Measurements from ENCODE around the gene PTGDS. TPM values are rescaled to one million over a fixed set of nuclear protein-coding genes. Genes with fewer than 3 reads are reported as not detected.

Gene PTGDS
- total and polyA plus RNA-seq, 2 donors (not counting 1 experiment from before 2014, with no cell fraction given): 0.13 TPM; not detected in 1

DNA sequence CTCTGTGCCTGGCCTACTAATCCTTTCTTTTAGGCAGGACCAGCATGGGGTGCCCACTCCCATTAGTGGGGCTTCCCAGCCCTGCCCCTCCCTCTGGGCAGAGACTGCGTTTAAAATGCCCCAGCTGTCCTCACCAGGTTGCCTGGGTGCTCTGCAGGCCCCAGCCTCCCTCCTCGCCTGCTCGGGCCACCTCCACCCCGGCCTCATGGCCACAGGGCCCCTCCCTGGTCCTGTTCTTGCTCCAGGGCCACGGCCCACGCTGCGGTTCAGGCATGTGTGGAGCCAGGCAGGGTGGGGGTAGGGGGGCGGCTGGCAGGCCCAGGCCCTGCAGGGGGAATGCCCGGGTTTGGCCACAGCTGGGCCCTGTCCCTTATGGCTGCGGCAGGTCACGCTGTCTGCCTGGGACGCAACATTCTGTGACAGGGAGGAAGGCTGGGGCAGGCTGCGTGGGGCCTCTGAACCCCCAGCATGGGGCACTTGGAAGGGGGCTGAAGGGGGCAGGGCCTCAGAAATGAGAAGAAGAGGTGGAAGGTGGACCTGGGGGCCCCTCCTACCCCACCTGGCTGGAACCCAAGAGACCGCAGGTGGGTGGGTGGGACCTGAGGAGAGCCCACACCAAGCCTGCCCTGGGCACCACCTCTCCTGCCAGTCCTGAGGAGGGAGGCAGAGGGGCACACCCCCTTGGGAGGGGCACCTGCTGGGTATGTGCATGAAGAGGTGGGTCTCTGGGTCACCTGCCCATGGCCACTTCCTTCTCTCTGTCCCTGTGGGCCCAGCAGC is 25.6 kb upstream of the PTGDS start, which contains the start of gene LCN12:
Gene LCN12 (plus strand): TSS at position 733 of the 780 bp plus-strand sequence. CDS start 55 bp downstream, outside the sequence.
- H2AFZ ChIP-seq (ENCODE audit: insufficient read depth, low read depth, low read length, poor library complexity, severe bottlenecking): no peak within 1 kb of the TSS
- peaks cover 0 to 2% (median 0%) of the 10 kb centered on the region in 4 experiments for H3K27me3 ChIP-seq (replicated peaks in 1 of 4; ENCODE audit: control extremely low read depth in 1 of 4, control insufficient read depth in 3 of 4, insufficient read depth in 4 of 4, low read length in 3 of 4)
- Mint-ChIP-seq H3K4me3 (no peak within 1 kb of the TSS), H3K9me3 (ENCODE audit: insufficient read depth) (no peaks in the 10 kb centered on the region), H3K27ac (peak within 1 kb of the TSS; percentile 59), H3K4me1 (peaks cover 8% of the 10 kb centered on the region), H3K27me3 (no peaks in the 10 kb centered on the region)
- no peak for TF ChIP-seq EZH2 (IDR thresholded peaks at IDR 0.05; ENCODE audit: borderline replicate concordance, insufficient read depth, low read depth, low read length, poor library complexity, severe bottlenecking)
- no peak for TF ChIP-seq CTCF (IDR thresholded peaks at IDR 0.05)
- DNase-seq: no peak
- no peak within 1 kb of the TSS for H3K27ac ChIP-seq (ENCODE audit: low read length in 2 of 2)
- ATAC-seq (ENCODE audit: low read depth): no peak
- ChIA-PET POLR2A (no interaction called here), CTCF (interaction anchor here (0.5 to 1.0 kb wide), 2 partner anchors 83 to 95 kb away, joined by 5 read pairs; no protein-coding TSS in a partner anchor)
- H3K79me2 ChIP-seq (ENCODE audit: control insufficient read depth, insufficient read depth, low read length): no peaks in the 10 kb centered on the region
- H3K4me3 ChIP-seq (ENCODE audit: control extremely low read depth in 1 of 5, extremely low read depth in 1 of 5, insufficient read depth in 1 of 5, low read depth in 2 of 5, low read length in 4 of 5): no peak within 1 kb of the TSS
- H4K20me1 ChIP-seq (ENCODE audit: control insufficient read depth, insufficient read depth, low read length, poor library complexity, severe bottlenecking): no peaks in the 10 kb centered on the region
- intact Hi-C loops (cut with micrococcal nuclease): no loop called here
- no peak within 1 kb of the TSS for H3K9ac ChIP-seq (ENCODE audit: low read length)
- peaks cover 10 to 11% of the 10 kb centered on the region in 2 donors for H3K4me1 ChIP-seq (ENCODE audit: control insufficient read depth in 2 of 2, insufficient read depth in 2 of 2, low read length in 2 of 2)
- no peak within 1 kb of the TSS for H3K4me2 ChIP-seq (replicated peaks; ENCODE audit: low read depth, low read length, poor library complexity, severe bottlenecking)
- 93% methylated on average over 12 of the region's 14 CpGs for WGBS (ENCODE audit: insufficient coverage)
- H3K9me3 ChIP-seq (ENCODE audit: control extremely low read depth in 1 of 3, control insufficient read depth in 2 of 3, insufficient read depth in 1 of 3, low read length in 2 of 3): no peaks in the 10 kb centered on the region
- H3K36me3 ChIP-seq (replicated peaks in 1 of 2; ENCODE audit: control extremely low read depth in 1 of 2, control insufficient read depth in 1 of 2, extremely low read depth in 1 of 2, insufficient read depth in 2 of 2, low read length in 1 of 2): no peaks in the 10 kb centered on the region

DNA sequence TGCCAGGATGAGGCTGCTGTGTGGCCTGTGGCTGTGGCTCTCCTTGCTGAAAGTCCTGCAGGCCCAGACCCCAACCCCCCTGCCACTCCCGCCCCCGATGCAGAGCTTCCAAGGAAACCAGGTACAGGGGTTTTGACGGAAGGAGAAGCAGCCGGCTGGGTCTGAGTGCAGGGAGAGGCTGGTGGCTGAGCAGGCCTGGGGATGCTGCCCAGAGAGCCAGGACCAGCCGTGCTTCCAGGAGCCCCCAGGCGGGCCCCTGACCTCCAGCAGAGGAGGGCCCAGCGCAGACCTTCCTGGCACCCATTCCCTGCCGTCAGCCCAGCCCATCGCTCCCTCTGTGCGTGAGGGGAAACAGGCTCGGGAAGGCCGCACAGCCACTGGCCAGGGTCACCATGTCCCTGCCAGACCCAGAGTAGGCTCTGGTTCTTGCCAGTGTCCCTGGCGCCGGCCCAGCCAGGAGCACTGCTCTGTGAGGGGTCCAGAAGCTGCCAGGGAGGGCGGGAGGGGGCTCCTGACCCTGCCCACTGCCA is 24.9 kb upstream of the PTGDS start:
- Histone ChIP-seq H2AFZ (ENCODE audit: insufficient read depth, low read depth, low read length, poor library complexity, severe bottlenecking) (no peak overlapping the region), H3K36me3 (replicated peaks in 1 of 2; ENCODE audit: control extremely low read depth in 1 of 2, control insufficient read depth in 1 of 2, extremely low read depth in 1 of 2, insufficient read depth in 2 of 2, low read length in 1 of 2) (no peaks in the 10 kb centered on the region), H3K4me1 (ENCODE audit: control insufficient read depth in 2 of 2, insufficient read depth in 2 of 2, low read length in 2 of 2) (peaks cover 10 to 11% of the 10 kb centered on the region in 2 donors), H3K4me2 (replicated peaks; ENCODE audit: low read depth, low read length, poor library complexity, severe bottlenecking) (no peak overlapping the region), H3K9me3 (ENCODE audit: control extremely low read depth in 1 of 3, control insufficient read depth in 2 of 3, insufficient read depth in 1 of 3, low read length in 2 of 3) (no peaks in the 10 kb centered on the region), H3K79me2 (ENCODE audit: control insufficient read depth, insufficient read depth, low read length) (no peaks in the 10 kb centered on the region), H3K27ac (ENCODE audit: low read length in 2 of 2) (no peak overlapping the region), H4K20me1 (ENCODE audit: control insufficient read depth, insufficient read depth, low read length, poor library complexity, severe bottlenecking) (no peaks in the 10 kb centered on the region), H3K9ac (ENCODE audit: low read length) (no peak overlapping the region), H3K4me3 (ENCODE audit: control extremely low read depth in 1 of 5, extremely low read depth in 1 of 5, insufficient read depth in 1 of 5, low read depth in 2 of 5, low read length in 4 of 5) (no peak overlapping the region), H3K27me3 (replicated peaks in 1 of 4; ENCODE audit: control extremely low read depth in 1 of 4, control insufficient read depth in 3 of 4, insufficient read depth in 4 of 4, low read length in 3 of 4) (peaks cover 0 to 2% (median 0%) of the 10 kb centered on the region in 4 experiments)
- POLR2A ChIA-PET: no interaction called here
- no peak for ATAC-seq (ENCODE audit: low read depth)
- Mint-ChIP-seq H3K4me3 (no peak overlapping the region), H3K27ac (no peak overlapping the region), H3K9me3 (ENCODE audit: insufficient read depth) (no peaks in the 10 kb centered on the region), H3K4me1 (peaks cover 7% of the 10 kb centered on the region), H3K27me3 (no peaks in the 10 kb centered on the region)
- DNase-seq: no peak
- WGBS (ENCODE audit: insufficient coverage): 94% methylated on average over 15 of the region's 15 CpGs
- no peak for TF ChIP-seq EZH2 (IDR thresholded peaks at IDR 0.05; ENCODE audit: borderline replicate concordance, insufficient read depth, low read depth, low read length, poor library complexity, severe bottlenecking)
- no peak for TF ChIP-seq CTCF (IDR thresholded peaks at IDR 0.05)
- intact Hi-C loops (cut with micrococcal nuclease): no loop called here
- CTCF ChIA-PET: no interaction called here

Data from B cell (primary cell).